Gastrocnemius medialis (tissue), 4 donors: ENCODE data around the gene ITCH. TPM values are rescaled to one million over a fixed set of nuclear protein-coding genes. Genes with fewer than 3 reads are reported as not detected.
A peak's percentile ranks its signal among the peaks of the same experiment; 100 is the strongest.
"Not testable (repeated sequence)": the region's sequence is repeated elsewhere in the genome, so short reads cannot be mapped to it uniquely, and the experiment has no call there.

ENCODE experiments used
- ATAC-seq, 2 donors: fragments of 150-250 bp; one replicate each; pipeline ENCODE4 v1.9.1; 2016
- DNase-seq, 2 donors: peaks; one replicate each; pipeline ENCODE4 v3.0.0-alpha.2; 2019
- H3K27ac ChIP-seq, 4 donors: fragments of 200-600 bp; sonication (generic); 1 replicate in 1 of 4; 2 replicates in 3 of 4; pipeline ENCODE4 v1.5.1; 2016 to 2018; ENCODE audit warnings: mild to moderate bottlenecking in 2 of 4, moderate library complexity in 1 of 4
- H3K27me3 ChIP-seq, 3 donors: fragments of 200-600 bp; sonication (generic) in 2 of 3; 1 replicate in 1 of 3; 2 replicates in 2 of 3; pipeline versions ENCODE4 v1.5.1 to v1.6.0; 2016 to 2019; ENCODE audit warnings: mild to moderate bottlenecking in 1 of 3, moderate library complexity in 1 of 3
- H3K36me3 ChIP-seq, 2 donors: fragments of 200-600 bp; sonication (generic) in 1 of 2; one replicate each; pipeline ENCODE4 v1.5.1; 2017 to 2018
- H3K4me1 ChIP-seq, 2 donors: fragments of 200-600 bp; sonication (generic) in 1 of 2; one replicate each; pipeline ENCODE4 v1.5.1; 2016 to 2017; ENCODE audit warnings: mild to moderate bottlenecking in 2 of 2
- H3K4me3 ChIP-seq, 4 donors: fragments of 200-600 bp; sonication (generic) in 3 of 4; 1 replicate in 1 of 4; 2 replicates in 3 of 4; pipeline ENCODE4 v1.5.1; 2016 to 2019; ENCODE audit warnings: mild to moderate bottlenecking in 2 of 4
- H3K9me3 ChIP-seq, 3 donors: fragments of 200-600 bp; sonication (generic) in 2 of 3; 1 replicate in 1 of 3; 2 replicates in 2 of 3; pipeline ENCODE4 v1.5.1; 2016 to 2019
- CTCF ChIP-seq, 5 experiments: fragments of 450-650 bp in 3 of 5; fragments of 200-600 bp in 2 of 5; sonication (generic) in 2 of 5; IDR thresholded peaks in 4 of 5; conservative IDR thresholded peaks in 1 of 5; 1 replicate in 4 of 5; 2 replicates in 1 of 5; pipeline ENCODE4 v1.5.1; 2016 to 2019; ENCODE audit warnings: antibody characterized with exemption in 5 of 5, mild to moderate bottlenecking in 3 of 5, moderate library complexity in 3 of 5
- POLR2A ChIP-seq, 2 donors: fragments of 450-650 bp; IDR thresholded peaks; one replicate each; pipeline ENCODE4 v1.6.1; 2017; ENCODE audit warnings: antibody characterized with exemption in 2 of 2, mild to moderate bottlenecking in 2 of 2, moderate library complexity in 2 of 2
- in situ Hi-C, 4 donors: fragments of 200-750 bp; cut with MboI; loops; one replicate each; pipeline versions ENCODE4 v1.15.0 to v1.8.0; 2017; ENCODE audit warnings: low sequenced_read_pairs in 4 of 4
- intact Hi-C: fragments of 100-400 bp; cut with DNase I; formaldehyde crosslinking; loops from one replicate; pipeline ENCODE4 v1.15.1; 2023; ENCODE audit warnings: low total_unique reads
- total RNA-seq, 4 donors: library from RNA; depleted of rRNA; stranded (reverse); fragments of >200 nt; gene quantifications; one replicate each; pipeline versions ENCODE4 v1.1.0 to v1.2.3, GENCODE V29; 2016

ITCH gene
- total RNA-seq, 4 donors from 2014 or later, result 32.9 to 55.2 (median 52.0) TPM

DNA sequence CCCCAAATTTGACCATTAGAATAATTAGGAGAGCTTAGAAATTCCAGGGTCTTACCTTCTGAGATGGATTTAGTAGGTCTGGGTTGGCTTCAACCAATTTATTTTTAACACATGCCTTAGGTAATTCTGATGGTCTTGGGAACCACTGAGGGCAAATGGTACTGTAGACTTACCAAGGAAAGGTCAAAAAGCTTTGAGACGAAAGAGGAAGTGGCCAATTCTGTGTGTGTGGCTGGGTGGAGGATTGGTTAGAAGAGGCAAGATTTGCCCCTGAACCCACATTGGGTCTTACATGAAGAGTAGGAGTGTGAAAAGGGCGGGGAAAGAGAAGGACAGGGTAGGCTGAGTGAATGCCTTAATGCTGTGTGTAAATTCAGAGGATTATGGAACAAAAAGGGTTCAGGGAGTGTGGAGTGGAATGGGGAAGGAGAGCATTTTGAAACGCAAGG lies 2.7 kb downstream of the ITCH start:
- Histone ChIP-seq H3K27me3 (no peaks in the 10 kb centered on the region), H3K9me3 (no peaks in the 10 kb centered on the region), H3K4me1 (peaks cover 35 to 36% of the 10 kb centered on the region in 2 donors), H3K36me3 (peaks cover 0 to 17% of the 10 kb centered on the region in 2 donors), H3K4me3 (no peak overlapping the region), H3K27ac (peak overlapping the region in 1 of 4 donors; percentile 10)
- no peak for DNase-seq
- TF ChIP-seq POLR2A (IDR thresholded peaks at IDR 0.05) (no peak), CTCF (IDR thresholded peaks at IDR 0.05 in 4 of 5, conservative IDR thresholded peaks at IDR 0.05 in 1 of 5) (no peak)
- intact Hi-C loops (no loop called here), in situ Hi-C loops (loop anchor here in 1 of 4 donors (5.0 kb wide), 1 partner anchor 63 kb away; the partner anchor contains the start of gene AHCY)
- ATAC-seq, result no peak

DNA sequence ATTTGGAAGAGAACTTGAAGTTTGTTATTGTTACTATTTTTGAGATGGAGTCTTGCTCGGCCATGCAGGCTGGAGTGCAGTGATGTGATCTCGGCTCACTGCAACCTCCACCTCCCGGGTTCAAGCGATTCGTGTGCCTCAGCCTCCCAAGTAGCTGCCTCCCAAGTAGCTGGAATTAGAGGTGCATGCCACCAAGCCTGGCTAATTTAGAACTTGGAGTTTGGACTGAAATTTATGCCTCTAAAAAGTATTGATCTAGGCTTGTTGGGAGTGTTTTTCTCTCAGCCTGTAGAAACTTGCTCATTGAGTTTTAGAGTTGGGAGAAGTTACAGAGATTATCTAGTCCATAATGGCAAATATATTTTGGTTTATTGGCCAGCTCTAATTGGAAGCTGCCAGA lies 4.1 kb downstream of the ITCH start:
- no peak overlapping the region for H3K27ac ChIP-seq
- peaks cover 35 to 36% of the 10 kb centered on the region in 2 donors for H3K4me1 ChIP-seq

GRCh38 chr20:34367911-34368310 lies 4.8 kb downstream of the ITCH start:
- DNase-seq, H3K9me3 ChIP-seq, ATAC-seq, H3K27ac ChIP-seq, H3K27me3 ChIP-seq, H3K4me3 ChIP-seq: not testable (repeated sequence)
- intact Hi-C loops (loop anchor here (1.0 kb wide), 1 partner anchor 64 kb away; no protein-coding TSS in a partner anchor), in situ Hi-C loops (loop anchor here in 1 of 4 donors (5.0 kb wide), 1 partner anchor 66 kb away; the partner anchor contains the start of gene AHCY)
- Histone ChIP-seq H3K36me3 (peaks cover 0 to 24% of the 10 kb centered on the region in 2 donors), H3K4me1 (peaks cover 32% of the 10 kb centered on the region in 2 donors)

More for the DNA sequence above, 4.1 kb downstream of the ITCH start:
- TF ChIP-seq CTCF (IDR thresholded peaks at IDR 0.05 in 4 of 5, conservative IDR thresholded peaks at IDR 0.05 in 1 of 5) (no peak), POLR2A (IDR thresholded peaks at IDR 0.05) (no peak)
- H3K36me3 ChIP-seq, result peaks cover 0 to 24% of the 10 kb centered on the region in 2 donors
- in situ Hi-C loops, result loop anchor here in 1 of 4 donors (5.0 kb wide), 1 partner anchor 65 kb away; the partner anchor contains the start of gene AHCY
- intact Hi-C loops, result no loop called here
- no peaks in the 10 kb centered on the region for H3K27me3 ChIP-seq
- no peaks in the 10 kb centered on the region for H3K9me3 ChIP-seq
- no peak for DNase-seq
- no peak for ATAC-seq
- H3K4me3 ChIP-seq, result no peak overlapping the region

DNA sequence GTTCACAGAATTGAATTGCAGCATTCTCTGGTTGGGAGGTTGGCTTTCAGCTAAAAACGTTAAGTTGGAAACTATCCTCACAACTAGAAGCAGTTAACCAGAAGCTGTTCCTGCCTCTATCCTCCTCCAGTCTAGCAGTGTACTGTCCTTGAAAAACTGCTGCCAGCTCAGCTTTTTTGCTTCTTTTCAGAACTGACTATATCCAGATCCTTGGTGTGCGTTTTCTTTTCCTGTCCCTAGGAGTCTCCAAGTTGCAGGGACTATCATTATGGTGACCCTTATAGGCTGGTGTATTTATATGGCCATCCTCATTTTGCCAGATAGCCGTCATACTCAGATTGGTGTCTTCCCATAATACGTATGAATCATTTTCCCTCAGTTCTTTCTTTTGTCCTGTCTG lies 5.5 kb downstream of the ITCH start:
- Histone ChIP-seq H3K4me3 (no peak overlapping the region), H3K4me1 (peaks cover 32% of the 10 kb centered on the region in 2 donors), H3K36me3 (peaks cover 0 to 25% of the 10 kb centered on the region in 2 donors), H3K27ac (no peak overlapping the region), H3K27me3 (no peaks in the 10 kb centered on the region), H3K9me3 (no peaks in the 10 kb centered on the region)
- intact Hi-C loops, result loop anchor here (1.0 kb wide), 1 partner anchor 64 kb away; no protein-coding TSS in a partner anchor
- in situ Hi-C loops, result loop anchor here in 1 of 4 donors (5.0 kb wide), 1 partner anchor 66 kb away; the partner anchor contains the start of gene AHCY
- DNase-seq (no peak), ATAC-seq (no peak)
- no peak for TF ChIP-seq POLR2A (IDR thresholded peaks at IDR 0.05)
- no peak for TF ChIP-seq CTCF (IDR thresholded peaks at IDR 0.05 in 4 of 5, conservative IDR thresholded peaks at IDR 0.05 in 1 of 5)

GRCh38 chr20:34369265-34369664 lies 6.2 kb downstream of the ITCH start:
- intact Hi-C loops, result no loop called here
- H3K27ac ChIP-seq, result no peak overlapping the region
- H3K4me3 ChIP-seq, result no peak overlapping the region
- ATAC-seq (no peak), DNase-seq (no peak)
- no peak for TF ChIP-seq POLR2A (IDR thresholded peaks at IDR 0.05)
- peaks cover 0 to 32% of the 10 kb centered on the region in 2 donors for H3K36me3 ChIP-seq
- in situ Hi-C loops, result loop anchor here in 1 of 4 donors (5.0 kb wide), 1 partner anchor 67 kb away; the partner anchor contains the start of gene AHCY
- H3K27me3 ChIP-seq, result no peaks in the 10 kb centered on the region
- H3K4me1 ChIP-seq, result peaks cover 29 to 30% of the 10 kb centered on the region in 2 donors
- no peaks in the 10 kb centered on the region for H3K9me3 ChIP-seq
